Measurements from ENCODE around the gene WBP1. TPM values are rescaled to one million over a fixed set of nuclear protein-coding genes. Genes with fewer than 3 reads are reported as not detected.
A peak's percentile ranks its signal among the peaks of the same experiment; 100 is the strongest.

The WBP1 gene
- total and polyA plus RNA-seq, 3 experiments from 2014 or later = 31.2 to 37.0 (median 31.6) TPM

DNA sequence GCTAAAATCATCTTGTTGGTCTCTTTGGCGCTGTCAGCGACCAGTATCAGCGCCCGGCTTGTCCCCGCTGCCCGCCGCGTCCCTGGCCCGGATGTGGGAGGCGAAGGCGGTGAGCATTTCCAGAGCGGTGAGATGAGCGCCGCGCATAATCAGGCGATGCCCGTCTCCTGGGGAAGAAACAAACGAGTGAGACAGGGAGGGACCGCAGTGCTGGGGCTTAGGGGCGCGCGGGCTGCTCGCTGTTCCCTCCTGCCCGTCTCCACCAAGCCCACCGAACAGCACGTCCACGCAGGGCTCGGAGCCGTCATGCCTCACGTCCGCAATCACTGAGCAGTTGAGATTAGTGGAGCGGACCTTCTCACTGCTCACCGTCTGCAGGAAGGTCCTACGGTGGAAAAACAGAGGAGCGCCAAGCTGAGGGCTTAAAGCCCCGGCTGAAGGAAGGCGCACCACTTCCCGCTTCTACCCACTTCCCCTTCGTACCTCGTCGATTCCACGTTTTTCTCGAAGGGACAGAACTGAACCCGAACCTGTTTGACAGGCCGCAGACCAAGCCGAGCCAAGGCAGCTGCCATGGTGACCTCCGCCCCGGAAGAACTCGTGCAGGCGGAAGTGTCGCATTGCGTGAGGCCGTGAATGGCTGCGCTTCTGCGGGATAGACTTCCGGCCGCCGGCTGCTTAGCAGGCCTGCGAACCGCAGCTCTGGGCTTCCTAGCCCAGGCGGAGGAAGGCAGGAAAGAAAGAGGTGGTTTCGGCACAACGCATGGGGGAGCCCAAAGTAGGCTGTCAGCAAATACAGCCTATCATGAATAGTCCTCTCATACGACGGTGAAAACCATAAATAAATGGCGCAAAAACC lies 14.1 kb downstream of the WBP1 start, which contains the start of gene MRPL53:
TSS of gene MRPL53 (minus strand) at position 595 of the 859 bp plus-strand sequence. CDS start at position 575, 20 bp downstream.
- Histone ChIP-seq H3K4me1 (ENCODE audit: insufficient read depth, low read length) (peaks cover 22% of the 10 kb centered on the region), H3K36me3 (ENCODE audit: insufficient read depth, low read length) (peaks cover 5% of the 10 kb centered on the region), H3K27ac (ENCODE audit: low read depth, low read length) (peak within 1 kb of the TSS; percentile 83), H3K27me3 (ENCODE audit: insufficient read depth, low read length, poor library complexity, severe bottlenecking) (no peaks in the 10 kb centered on the region), H3K9me3 (ENCODE audit: low read length) (no peaks in the 10 kb centered on the region), H3K4me3 (ENCODE audit: low read length) (peak within 1 kb of the TSS; percentile 95)
- Mint-ChIP-seq H3K4me1 (peaks cover 21 to 27% (median 25%) of the 10 kb centered on the region in 3 donors), H3K36me3 (peaks cover 0 to 33% (median 8%) of the 10 kb centered on the region in 3 donors), H3K4me3 (peak within 1 kb of the TSS; percentile 93 to 98 (median 96)), H3K27ac (peak within 1 kb of the TSS; percentile 97 to 100 (median 99)), H3K9me3 (no peaks in the 10 kb centered on the region), H3K27me3 (peaks cover 0 to 5% of the 10 kb centered on the region in 2 donors)
- CTCF ChIA-PET = interaction anchor here (1.0 to 4.7 kb wide), 10 partner anchors 9 to 115 kb away, joined by 3 to 49 read pairs (median 4); partner anchors contain the start of genes CCDC142, INO80B, TTC31 and WBP1
- POLR2A ChIA-PET = interaction anchor here (0.6 to 3.4 kb wide), 11 partner anchors 10 to 256 kb away, joined by 3 to 56 read pairs (median 3); partner anchors contain the start of genes C2orf81, CCDC142, INO80B and TTC31
- peak; percentile 94 to 97 (median 95) for DNase-seq

DNA sequence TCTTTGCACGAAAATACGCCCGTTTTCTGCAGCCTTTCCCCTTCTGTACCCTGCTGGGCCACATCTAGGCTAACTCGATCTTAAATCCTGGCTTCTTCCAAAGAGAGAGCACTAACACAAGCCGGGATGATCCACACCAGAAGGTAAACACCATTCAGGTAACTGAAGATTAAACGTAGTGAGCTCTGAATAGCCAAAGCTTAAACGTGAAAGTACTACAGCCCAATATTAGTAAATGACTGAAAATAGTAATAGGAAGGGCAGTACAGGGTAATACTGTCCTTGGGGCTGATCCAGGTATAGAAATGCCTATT lies 14.7 kb downstream of the WBP1 start:
- peak overlapping the region; percentile 93 to 98 (median 96) for H3K4me3 Mint-ChIP-seq
- peaks cover 5% of the 10 kb centered on the region for H3K36me3 ChIP-seq (ENCODE audit: insufficient read depth, low read length)
- peak overlapping the region; percentile 83 for H3K27ac ChIP-seq (ENCODE audit: low read depth, low read length)
- no peaks in the 10 kb centered on the region for H3K27me3 ChIP-seq (ENCODE audit: insufficient read depth, low read length, poor library complexity, severe bottlenecking)
- H3K9me3 ChIP-seq (ENCODE audit: low read length) = no peaks in the 10 kb centered on the region
- peak overlapping the region; percentile 97 to 100 (median 99) for H3K27ac Mint-ChIP-seq
- peaks cover 0 to 37% (median 8%) of the 10 kb centered on the region in 3 donors for H3K36me3 Mint-ChIP-seq
- peaks cover 21 to 27% (median 25%) of the 10 kb centered on the region in 3 donors for H3K4me1 Mint-ChIP-seq
- ChIA-PET POLR2A (interaction anchor here (0.6 to 3.4 kb wide), 8 partner anchors 10 to 81 kb away, joined by 3 to 56 read pairs (median 4); partner anchors contain the start of genes C2orf81, CCDC142, TTC31 and WBP1), CTCF (interaction anchor here (1.0 to 4.7 kb wide), 10 partner anchors 10 to 115 kb away, joined by 3 to 49 read pairs (median 4); partner anchors contain the start of genes CCDC142, INO80B, TTC31 and WBP1)
- DNase-seq = peak in 1 of 5 donors; percentile 21
- H3K27me3 Mint-ChIP-seq = peaks cover 0 to 5% of the 10 kb centered on the region in 2 donors
- H3K4me1 ChIP-seq (ENCODE audit: insufficient read depth, low read length) = peaks cover 22% of the 10 kb centered on the region
- H3K4me3 ChIP-seq (ENCODE audit: low read length) = peak overlapping the region; percentile 95
- H3K9me3 Mint-ChIP-seq = no peaks in the 10 kb centered on the region

DNA sequence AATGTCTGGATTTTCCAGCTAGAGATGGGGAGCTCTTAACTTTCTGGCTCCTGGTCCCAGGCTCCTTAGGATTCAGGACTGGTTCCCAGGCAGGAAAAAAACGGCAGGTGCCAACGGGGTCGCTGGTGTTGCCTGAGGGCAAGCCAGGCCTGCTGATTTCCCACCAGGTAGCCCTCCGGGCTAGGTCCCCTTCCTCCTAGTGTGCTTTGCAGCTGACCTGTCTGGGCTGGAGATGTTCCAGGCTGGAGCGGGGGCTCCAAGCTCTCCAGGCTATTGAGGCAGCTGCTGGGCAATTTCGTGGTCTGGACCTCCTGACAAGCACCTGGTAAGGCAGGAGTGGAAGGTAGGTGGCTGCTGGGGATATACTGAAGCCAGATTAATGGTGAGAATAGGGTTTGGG lies 16.2 kb downstream of the WBP1 start:
- no peak for DNase-seq
- H3K4me3 ChIP-seq (ENCODE audit: low read length) = no peak overlapping the region
- peaks cover 0 to 5% of the 10 kb centered on the region in 2 donors for H3K27me3 Mint-ChIP-seq
- peaks cover 24 to 32% (median 29%) of the 10 kb centered on the region in 3 donors for H3K4me1 Mint-ChIP-seq
- H3K27me3 ChIP-seq (ENCODE audit: insufficient read depth, low read length, poor library complexity, severe bottlenecking) = no peaks in the 10 kb centered on the region
- H3K27ac Mint-ChIP-seq = no peak overlapping the region
- H3K36me3 Mint-ChIP-seq = peaks cover 0 to 40% (median 12%) of the 10 kb centered on the region in 3 donors
- no peak overlapping the region for H3K27ac ChIP-seq (ENCODE audit: low read depth, low read length)
- ChIA-PET CTCF (interaction anchor here (1.2 to 4.7 kb wide), 3 partner anchors 8 to 16 kb away, joined by 3 to 49 read pairs (median 4); partner anchors contain the start of genes CCDC142, TTC31 and WBP1), POLR2A (interaction anchor here (0.7 to 3.4 kb wide), 3 partner anchors 8 to 16 kb away, joined by 4 to 56 read pairs (median 9); partner anchors contain the start of genes CCDC142, MOGS, TTC31 and WBP1)
- H3K4me1 ChIP-seq (ENCODE audit: insufficient read depth, low read length) = peaks cover 22% of the 10 kb centered on the region
- H3K9me3 Mint-ChIP-seq = no peaks in the 10 kb centered on the region
- H3K4me3 Mint-ChIP-seq = peak overlapping the region in 2 of 7 donors; percentile 42 to 64
- H3K36me3 ChIP-seq (ENCODE audit: insufficient read depth, low read length) = peaks cover 5% of the 10 kb centered on the region
- H3K9me3 ChIP-seq (ENCODE audit: low read length) = no peaks in the 10 kb centered on the region

DNA sequence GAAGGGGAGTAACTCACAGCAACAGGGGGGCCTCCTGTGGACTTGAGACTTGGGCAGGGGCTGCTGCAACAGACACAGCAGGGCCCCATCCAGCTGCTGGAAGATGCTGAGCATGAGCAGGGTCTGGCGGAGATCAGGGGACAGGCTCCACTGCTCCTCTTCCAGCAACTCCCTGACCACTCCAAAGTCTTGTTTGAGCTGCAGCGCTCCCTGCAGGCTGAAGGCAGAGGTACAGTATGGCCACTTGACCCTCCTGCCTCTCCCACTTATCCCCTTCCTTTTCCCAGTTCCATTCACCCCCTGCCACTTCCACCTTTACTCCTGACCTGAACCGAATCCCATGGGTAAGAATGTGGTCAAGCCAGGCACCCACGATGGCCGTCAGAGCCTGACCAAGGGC lies 16.7 kb downstream of the WBP1 start:
- Histone ChIP-seq H3K4me1 (ENCODE audit: insufficient read depth, low read length) (peaks cover 22% of the 10 kb centered on the region), H3K4me3 (ENCODE audit: low read length) (no peak overlapping the region), H3K27me3 (ENCODE audit: insufficient read depth, low read length, poor library complexity, severe bottlenecking) (no peaks in the 10 kb centered on the region), H3K27ac (ENCODE audit: low read depth, low read length) (no peak overlapping the region), H3K9me3 (ENCODE audit: low read length) (no peaks in the 10 kb centered on the region), H3K36me3 (ENCODE audit: insufficient read depth, low read length) (peaks cover 9% of the 10 kb centered on the region)
- Mint-ChIP-seq H3K27ac (no peak overlapping the region), H3K27me3 (peaks cover 0 to 5% of the 10 kb centered on the region in 2 donors), H3K36me3 (peaks cover 0 to 43% (median 12%) of the 10 kb centered on the region in 3 donors), H3K4me3 (peak overlapping the region in 3 of 7 donors; percentile 9 to 18 (median 15)), H3K9me3 (no peaks in the 10 kb centered on the region), H3K4me1 (peaks cover 25 to 32% (median 31%) of the 10 kb centered on the region in 3 donors)
- no peak for DNase-seq
- POLR2A ChIA-PET = interaction anchor here (1.7 kb wide), 1 partner anchor 16 kb away, joined by 4 read pairs; the partner anchor contains the start of gene WBP1
- CTCF ChIA-PET = interaction anchor here (1.2 to 4.7 kb wide), 7 partner anchors 8 to 57 kb away, joined by 3 to 49 read pairs (median 4); partner anchors contain the start of genes AUP1, CCDC142, HTRA2 and INO80B

DNA sequence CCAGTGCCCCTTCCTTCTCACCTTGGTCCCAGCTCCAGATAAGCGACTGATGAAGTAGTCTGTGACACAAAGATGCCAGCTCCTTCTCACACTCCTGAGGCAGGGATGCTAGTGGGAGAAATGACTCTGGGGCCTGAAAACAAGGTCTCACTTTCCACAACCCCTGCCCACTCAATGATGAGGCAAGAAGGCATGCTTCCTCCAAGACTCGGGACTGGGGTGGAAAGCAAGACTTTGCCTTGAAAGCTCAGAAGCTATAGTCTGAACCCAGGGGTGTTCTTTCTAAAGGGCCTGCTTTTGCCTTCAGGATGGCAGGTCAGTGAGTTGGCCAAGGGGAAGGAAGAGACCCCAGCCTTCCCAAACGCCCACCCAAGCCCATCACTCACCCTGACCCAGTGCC lies 23.2 kb downstream of the WBP1 start:
- Histone ChIP-seq H3K27ac (ENCODE audit: low read depth, low read length) (peak overlapping the region; percentile 89), H3K36me3 (ENCODE audit: insufficient read depth, low read length) (peaks cover 10% of the 10 kb centered on the region), H3K4me1 (ENCODE audit: insufficient read depth, low read length) (peaks cover 25% of the 10 kb centered on the region), H3K27me3 (ENCODE audit: insufficient read depth, low read length, poor library complexity, severe bottlenecking) (no peaks in the 10 kb centered on the region), H3K9me3 (ENCODE audit: low read length) (no peaks in the 10 kb centered on the region), H3K4me3 (ENCODE audit: low read length) (peak overlapping the region; percentile 99)
- no peak for DNase-seq
- Mint-ChIP-seq H3K4me1 (peaks cover 32 to 52% (median 45%) of the 10 kb centered on the region in 3 donors), H3K4me3 (peak overlapping the region; percentile 98 to 100 (median 100)), H3K36me3 (peaks cover 0 to 51% (median 7%) of the 10 kb centered on the region in 3 donors), H3K9me3 (no peaks in the 10 kb centered on the region), H3K27ac (peak overlapping the region in 1 of 8 donors; percentile 43), H3K27me3 (no peaks in the 10 kb centered on the region)
- ChIA-PET CTCF (interaction anchor here (0.8 to 5.6 kb wide), 11 partner anchors 8 to 105 kb away, joined by 3 to 83 read pairs (median 16); partner anchors contain the start of genes AUP1, HTRA2, INO80B and MOGS), POLR2A (interaction anchor here (0.5 to 3.9 kb wide), 8 partner anchors 9 to 50 kb away, joined by 3 to 56 read pairs (median 8); partner anchors contain the start of genes INO80B, MOGS, MRPL53 and WBP1)

DNA sequence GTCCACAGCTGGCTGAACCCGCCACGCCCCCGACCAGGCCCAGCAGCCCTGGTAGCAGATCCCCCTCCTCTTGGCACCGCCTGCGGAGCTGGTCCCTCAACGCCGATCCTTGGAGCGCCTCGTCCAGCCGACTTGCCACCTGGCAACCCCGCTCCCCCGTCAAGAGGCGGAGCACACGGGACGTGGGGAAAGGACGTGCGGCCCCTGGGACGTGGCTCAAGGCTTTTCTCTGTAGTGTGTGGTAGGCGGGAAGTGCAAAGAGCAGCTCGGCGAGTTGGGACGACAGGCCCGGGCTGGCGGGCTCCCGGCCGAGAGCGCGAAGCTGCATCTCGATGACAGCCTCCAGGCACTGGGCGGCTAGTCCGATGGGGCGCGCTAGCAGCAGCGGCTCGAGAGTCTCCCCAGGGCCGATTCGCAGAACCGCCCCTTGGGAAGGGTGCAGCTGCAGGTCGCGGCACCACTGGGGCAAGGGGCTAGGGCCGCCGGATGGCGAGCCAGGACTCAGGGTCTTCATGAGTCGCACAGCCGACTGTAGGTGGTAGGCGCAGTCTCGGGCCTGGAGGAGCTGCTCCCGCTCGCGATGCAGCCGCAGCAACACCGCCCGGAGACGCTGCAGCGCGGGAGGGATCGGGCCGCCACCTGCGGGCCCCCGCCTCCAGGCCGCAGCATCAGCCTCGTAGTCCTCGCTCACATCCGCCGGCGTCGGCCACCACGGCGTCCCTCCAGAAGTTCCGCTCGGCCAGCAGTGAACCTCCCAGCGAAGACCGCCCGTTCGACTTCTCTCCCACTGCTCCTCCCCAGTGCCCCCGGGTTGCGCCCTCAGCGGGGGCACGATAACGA lies 23.9 kb downstream of the WBP1 start:
- peak overlapping the region; percentile 98 to 100 (median 100) for H3K4me3 Mint-ChIP-seq
- peak overlapping the region; percentile 99 for H3K4me3 ChIP-seq (ENCODE audit: low read length)
- no peaks in the 10 kb centered on the region for H3K9me3 ChIP-seq (ENCODE audit: low read length)
- H3K27me3 ChIP-seq (ENCODE audit: insufficient read depth, low read length, poor library complexity, severe bottlenecking) = no peaks in the 10 kb centered on the region
- peaks cover 32 to 56% (median 45%) of the 10 kb centered on the region in 3 donors for H3K4me1 Mint-ChIP-seq
- peak in 3 of 5 donors; percentile 42 to 70 (median 44) for DNase-seq
- peaks cover 11% of the 10 kb centered on the region for H3K36me3 ChIP-seq (ENCODE audit: insufficient read depth, low read length)
- H3K9me3 Mint-ChIP-seq = no peaks in the 10 kb centered on the region
- ChIA-PET CTCF (interaction anchor here (0.6 to 5.6 kb wide), 22 partner anchors 9 to 233 kb away, joined by 3 to 83 read pairs (median 7); partner anchors contain the start of genes AUP1, DQX1, HTRA2 and INO80B), POLR2A (interaction anchor here (0.5 to 3.9 kb wide), 10 partner anchors 10 to 49 kb away, joined by 3 to 56 read pairs (median 8); partner anchors contain the start of genes AUP1, DQX1, HTRA2 and INO80B)
- H3K4me1 ChIP-seq (ENCODE audit: insufficient read depth, low read length) = peaks cover 25% of the 10 kb centered on the region
- peak overlapping the region; percentile 89 for H3K27ac ChIP-seq (ENCODE audit: low read depth, low read length)
- no peaks in the 10 kb centered on the region for H3K27me3 Mint-ChIP-seq
- peak overlapping the region; percentile 95 to 100 (median 100) for H3K27ac Mint-ChIP-seq
- peaks cover 0 to 54% (median 9%) of the 10 kb centered on the region in 3 donors for H3K36me3 Mint-ChIP-seq
